Endometrial microvascular endothelial cells (primary cell): ENCODE measurements around the gene NFKBIE. TPM values are rescaled to one million over a fixed set of nuclear protein-coding genes. Genes with fewer than 3 reads are reported as not detected.

Experiments
- in situ Hi-C: cut with HindIII; loops from 2 replicates; pipeline ENCODE4 v1.10.0; 2017; ENCODE audit warnings: low sequenced_read_pairs, low pct_unique_long_range_greater_than_20kb; ENCODE audit errors: inconsistent ontology term
- total RNA-seq: library from RNA; depleted of rRNA; stranded (reverse); fragments of >200 nt; gene quantifications from one replicate; pipeline ENCODE4 v1.2.3, GENCODE V29; 2015; ENCODE audit errors: inconsistent ontology term

Gene NFKBIE
- total RNA-seq, 1 donor from 2014 or later: 47.3 TPM

GRCh38 chr6:44250067-44250717 is 15.2 kb downstream of the NFKBIE start:
- in situ Hi-C loops: no loop called here

GRCh38 chr6:44249082-44249748 is 16.1 kb downstream of the NFKBIE start:
- in situ Hi-C loops: no loop called here

GRCh38 chr6:44248579-44248978 is 16.8 kb downstream of the NFKBIE start:
- in situ Hi-C loops: no loop called here

DNA sequence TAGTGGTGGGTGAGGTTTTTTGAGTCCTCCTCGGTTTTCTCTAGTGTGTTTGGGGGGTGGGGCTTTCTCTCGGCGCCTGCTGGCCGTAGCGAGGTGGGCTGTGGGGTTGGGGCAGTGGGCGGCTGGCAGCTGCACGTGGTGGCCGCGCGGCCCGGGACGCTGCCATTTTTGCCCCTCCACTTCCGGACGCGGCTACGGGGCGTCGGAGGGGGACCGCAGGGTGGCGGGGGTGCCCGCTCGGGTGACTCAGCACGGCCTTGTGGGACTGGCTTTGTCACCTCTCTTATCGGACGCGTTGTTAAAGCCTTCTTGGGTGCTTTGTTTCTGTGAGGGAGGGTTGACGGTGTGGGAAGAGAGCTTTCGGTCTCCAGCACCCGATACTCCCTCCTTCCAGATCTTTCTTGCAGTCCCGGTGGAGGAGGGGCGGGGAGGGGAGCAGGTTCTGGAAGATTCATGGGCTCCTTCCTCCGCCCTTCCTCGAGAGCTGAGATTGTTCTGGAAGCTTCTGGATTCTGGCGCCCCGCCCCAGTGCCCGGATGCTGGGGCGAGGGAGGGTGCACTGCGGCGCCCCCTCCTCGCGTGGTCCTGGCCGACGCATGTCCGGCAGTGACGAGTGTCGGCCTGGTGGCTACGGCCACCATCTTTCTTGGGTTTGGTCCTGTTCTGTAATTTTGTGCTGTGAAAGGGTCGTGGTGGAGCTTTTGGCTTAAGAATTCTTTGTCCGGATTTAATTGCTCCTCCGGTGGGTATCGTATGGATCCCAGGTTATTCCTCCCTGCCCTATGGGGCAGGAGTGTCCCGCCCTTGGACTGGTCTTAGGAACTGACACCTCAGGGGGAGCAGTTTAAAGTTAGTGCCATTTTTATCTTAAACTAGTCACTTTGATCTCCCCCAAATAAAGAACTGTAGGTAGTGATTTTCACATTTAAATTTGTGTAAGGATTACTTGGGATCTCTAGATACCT is 17.7 kb downstream of the NFKBIE start:
- in situ Hi-C loops: no loop called here

GRCh38 chr6:44246663-44247337 is 18.6 kb downstream of the NFKBIE start, which contains the start of gene HSP90AB1:
HSP90AB1 (plus strand) TSS chr6:44247101; CDS start chr6:44248630, 1,529 bp downstream.
- in situ Hi-C loops: no loop called here

DNA sequence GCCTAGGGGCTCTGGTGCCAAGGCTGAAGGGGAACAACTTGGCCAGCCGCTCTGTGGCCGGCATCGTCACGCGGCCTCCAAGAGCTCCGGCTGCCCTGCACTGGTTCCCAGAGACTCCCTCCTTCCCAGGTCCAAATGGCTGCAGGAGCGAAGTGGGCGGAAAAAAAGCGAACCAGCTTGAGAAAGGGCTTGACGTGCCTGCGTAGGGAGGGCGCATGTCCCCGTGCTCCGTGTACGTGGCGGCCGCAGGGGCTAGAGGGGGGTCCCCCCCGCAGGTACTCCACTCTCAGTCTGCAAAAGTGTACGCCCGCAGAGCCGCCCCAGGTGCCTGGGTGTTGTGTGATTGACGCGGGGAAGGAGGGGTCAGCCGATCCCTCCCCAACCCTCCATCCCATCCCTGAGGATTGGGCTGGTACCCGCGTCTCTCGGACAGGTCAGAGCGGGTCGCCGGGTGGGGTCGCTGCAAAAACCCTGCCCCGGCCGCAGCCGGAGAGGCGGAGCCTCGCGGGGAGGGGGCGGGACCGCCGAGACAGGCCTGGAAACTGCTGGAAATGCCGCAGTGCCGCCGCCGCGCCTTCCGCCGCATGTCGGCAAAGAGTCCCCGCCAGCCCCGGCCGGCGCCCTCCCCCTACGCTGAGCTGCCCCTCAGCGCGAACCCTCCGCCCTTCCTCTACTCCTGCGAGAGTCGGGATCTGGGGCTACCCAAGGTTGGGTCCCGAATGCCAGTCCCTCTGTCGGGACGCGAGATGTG is 19.3 kb downstream of the NFKBIE start:
- in situ Hi-C loops: no loop called here

DNA sequence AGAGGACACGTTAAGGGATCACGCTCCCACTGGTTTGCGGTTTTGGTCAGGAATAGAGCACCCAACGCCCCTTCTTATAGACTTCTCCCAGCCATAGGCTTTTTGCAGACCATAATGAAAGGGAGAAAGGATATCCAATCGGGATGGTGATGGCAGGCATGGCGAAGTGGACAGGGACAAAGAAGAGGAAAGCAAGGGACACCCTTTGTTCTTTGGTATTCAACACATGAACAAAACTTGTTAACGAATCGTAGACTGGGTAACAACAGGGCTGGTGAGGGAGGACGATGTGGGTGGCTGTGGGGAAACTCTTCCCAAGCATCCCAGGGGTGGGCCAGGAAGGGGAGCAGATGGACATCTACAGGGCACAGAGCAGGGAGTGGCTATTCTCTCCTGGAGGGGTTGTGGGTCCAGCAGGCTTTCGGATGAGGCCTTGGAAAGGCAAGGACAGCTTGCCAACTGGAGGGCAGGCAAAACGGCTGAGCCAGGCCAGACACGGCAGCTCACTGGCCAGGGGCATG is 19.9 kb downstream of the NFKBIE start:
- in situ Hi-C loops: no loop called here

DNA sequence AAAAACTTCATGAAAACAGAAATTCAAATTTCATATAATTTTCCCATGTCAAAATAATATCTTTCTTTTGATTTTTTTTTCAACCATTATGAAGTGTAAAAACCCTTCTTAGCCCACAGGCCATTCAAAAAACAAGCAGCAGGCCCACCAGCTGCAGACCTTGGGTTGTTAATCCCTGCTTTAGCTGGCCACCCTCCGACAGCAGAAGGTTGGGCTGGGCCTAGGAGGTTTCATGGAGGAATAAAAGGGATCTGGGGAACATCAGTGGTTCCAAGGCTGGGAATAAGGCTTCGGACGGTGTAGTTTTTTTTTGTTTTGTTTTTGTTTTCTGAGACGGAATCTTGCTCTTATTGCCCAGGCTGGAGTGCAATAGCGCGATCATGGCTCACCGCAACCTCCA is 22.0 kb downstream of the NFKBIE start:
- in situ Hi-C loops: no loop called here

DNA sequence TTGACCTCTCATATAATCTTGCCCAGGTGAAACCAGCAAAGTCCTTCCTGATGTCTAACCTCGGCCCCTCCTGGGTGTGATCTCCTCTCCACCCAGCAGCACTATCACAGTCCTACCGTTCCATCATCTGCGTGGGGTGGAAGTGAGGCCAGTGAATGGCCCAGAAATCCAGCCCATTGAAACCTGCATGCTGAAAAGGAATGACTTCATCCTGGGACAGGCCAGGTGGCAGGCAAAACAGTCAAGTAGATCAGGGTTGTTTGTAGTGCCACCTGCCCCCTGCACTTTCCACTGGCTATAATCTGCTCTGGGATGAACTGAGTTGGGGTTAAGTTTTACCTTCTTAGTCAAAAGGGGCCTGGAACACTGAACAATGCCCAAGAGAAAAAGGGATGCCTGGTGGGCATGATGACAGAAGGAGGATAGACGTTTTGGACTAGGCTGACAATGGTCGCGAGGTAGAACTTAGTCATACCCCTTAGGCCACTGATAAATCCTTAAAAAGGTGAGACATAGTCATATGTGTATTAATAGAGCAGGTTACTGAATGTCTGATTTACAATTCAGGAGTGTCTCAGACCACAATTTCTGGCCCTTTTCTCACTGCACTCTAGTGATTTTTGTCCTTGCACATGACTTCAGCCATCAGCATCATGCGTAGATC is 26.5 kb downstream of the NFKBIE start:
- in situ Hi-C loops: loop anchor here (10.0 kb wide), 1 partner anchor 134 kb away; no protein-coding TSS in a partner anchor

DNA sequence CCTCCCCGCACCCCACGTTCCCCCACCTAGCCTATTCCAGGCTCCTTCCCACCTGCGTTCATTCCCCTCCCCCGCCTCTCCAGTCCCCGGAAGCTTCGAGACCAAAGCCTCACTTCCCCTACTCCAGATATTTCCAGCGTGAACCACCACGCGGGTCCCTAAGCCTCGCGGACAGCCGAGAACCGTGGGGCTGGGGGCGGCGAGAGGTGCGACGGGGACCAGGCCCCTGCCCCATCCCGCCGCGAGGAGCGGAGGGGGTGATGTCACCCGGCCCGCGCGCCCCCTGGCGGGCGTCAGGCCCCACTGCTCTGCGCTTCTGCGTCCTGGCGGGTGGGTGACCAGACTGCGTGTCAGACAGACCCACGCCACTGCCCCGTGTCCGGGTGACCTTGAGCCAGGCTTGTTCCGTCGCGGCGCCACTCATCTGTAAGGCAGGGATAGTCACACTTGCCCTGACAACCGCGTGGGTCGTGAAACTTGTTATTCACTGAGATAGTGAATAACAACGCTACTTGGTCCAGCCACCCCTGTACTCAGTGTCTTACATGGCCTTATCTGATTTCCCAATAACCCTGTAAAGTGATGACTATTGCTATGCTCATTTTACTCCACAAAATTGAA is 27.4 kb downstream of the NFKBIE start:
- in situ Hi-C loops: loop anchor here (10.0 kb wide), 1 partner anchor 133 kb away; no protein-coding TSS in a partner anchor

DNA sequence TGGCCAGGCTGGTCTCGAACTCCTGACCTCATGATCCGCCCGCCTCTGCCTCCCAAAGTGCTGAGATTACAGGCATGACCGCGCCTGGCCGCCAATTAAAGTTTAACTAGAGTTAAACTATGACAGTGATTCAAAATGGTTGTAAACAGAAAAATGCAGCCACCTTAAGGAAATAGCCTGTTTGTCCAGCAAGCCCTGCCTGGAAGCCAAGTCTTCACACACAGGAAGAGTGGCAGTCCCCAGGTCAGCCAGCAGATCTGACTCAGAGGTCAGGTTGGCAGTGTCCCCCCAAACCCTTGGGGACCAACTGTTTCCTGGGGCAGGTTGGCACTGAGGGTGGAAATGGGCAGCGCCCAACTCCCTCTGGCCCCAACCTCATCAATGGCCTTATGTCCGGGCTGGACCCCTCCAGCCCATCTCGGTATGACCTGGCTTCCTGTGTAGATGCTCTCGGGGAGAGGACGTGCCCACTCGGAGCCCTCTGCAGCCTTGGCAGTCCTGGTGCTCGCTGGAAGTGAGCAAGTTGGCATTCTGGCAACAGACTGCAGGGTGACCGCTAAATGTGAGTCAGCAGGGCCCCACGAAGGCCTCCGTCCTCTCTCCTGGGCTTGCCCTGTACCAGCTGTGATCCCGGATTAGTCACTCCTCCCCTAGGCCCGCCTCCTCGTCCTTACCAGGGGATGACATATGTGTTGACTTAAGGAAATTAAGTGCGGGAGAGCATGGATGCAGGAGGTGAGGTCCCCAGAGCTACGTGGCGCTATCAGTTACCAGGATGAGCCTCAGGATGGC is 28.1 kb downstream of the NFKBIE start:
- in situ Hi-C loops: loop anchor here (10.0 kb wide), 1 partner anchor 132 kb away; no protein-coding TSS in a partner anchor

DNA sequence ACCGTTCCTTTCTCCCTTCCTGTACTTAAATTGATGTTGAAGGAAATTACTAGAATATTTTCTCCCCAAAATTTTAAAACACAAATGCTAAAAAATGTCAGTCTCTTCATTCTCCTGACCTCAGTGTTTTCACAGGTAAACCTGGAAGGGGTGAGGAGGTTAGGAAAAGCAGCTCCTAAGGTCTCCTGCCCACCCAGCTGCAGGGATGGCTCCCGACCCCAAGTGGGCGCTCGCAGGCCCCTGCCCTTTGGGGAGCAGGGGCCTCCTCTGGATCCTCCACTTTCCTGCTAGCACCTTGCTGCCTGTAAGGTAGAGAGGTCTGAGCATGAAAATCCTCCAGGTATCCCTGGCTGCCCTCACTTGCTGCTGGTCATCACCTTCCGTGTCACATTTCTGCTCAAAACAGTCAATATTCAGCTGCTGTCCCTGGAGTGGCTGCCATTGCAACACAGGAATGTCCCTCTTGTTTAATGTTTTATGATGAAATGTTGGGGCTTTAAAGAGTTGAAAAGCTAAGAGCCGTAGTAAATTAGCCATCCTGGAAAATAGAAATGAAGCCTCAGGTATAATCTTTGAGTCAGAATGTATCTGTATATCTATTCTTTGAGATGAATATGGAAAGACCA is 29.3 kb downstream of the NFKBIE start:
- in situ Hi-C loops: loop anchor here (10.0 kb wide), 1 partner anchor 131 kb away; no protein-coding TSS in a partner anchor

GRCh38 chr6:44235269-44235668 is 30.1 kb downstream of the NFKBIE start:
- in situ Hi-C loops: loop anchor here (10.0 kb wide), 1 partner anchor 130 kb away; no protein-coding TSS in a partner anchor

GRCh38 chr6:44234101-44235025 is 31.0 kb downstream of the NFKBIE start:
- in situ Hi-C loops: loop anchor here (10.0 kb wide), 1 partner anchor 130 kb away; no protein-coding TSS in a partner anchor
